T follicular helper cell (primary cell): ENCODE measurements around the gene DTX1.

Experiments
- DNase-seq: peaks from one replicate; pipeline ENCODE4 v3.0.0-alpha.2; 2020; ENCODE audit warnings: low read depth

The DTX1 gene

GRCh38 chr12:113071135-113072112 is 14.9 kb downstream of the DTX1 start:
- DNase-seq, result no peak

DNA sequence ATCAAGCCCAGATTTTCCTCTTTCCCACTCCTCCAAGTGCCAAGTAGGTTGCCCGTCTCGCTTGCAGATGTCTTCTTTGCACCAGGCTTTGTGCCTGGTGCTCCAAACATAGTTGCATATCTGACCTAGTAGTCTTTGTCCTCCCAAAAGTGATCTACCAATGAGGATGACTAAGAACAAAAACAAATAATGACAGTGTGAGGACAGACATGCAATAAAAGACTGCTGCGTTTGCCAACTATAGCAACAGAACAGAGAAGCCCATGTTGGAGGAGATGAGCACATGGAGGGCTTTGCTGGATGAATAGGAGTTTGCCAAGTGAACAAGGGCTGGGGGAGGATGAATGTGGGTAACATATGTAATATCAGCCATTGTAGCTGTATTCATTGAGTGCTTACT is 15.6 kb downstream of the DTX1 start:
- no peak for DNase-seq

- DNase-seq, result no peak
Observed at GRCh38 chr12:113073586-113073985, 17.1 kb downstream of the DTX1 start.

DNA sequence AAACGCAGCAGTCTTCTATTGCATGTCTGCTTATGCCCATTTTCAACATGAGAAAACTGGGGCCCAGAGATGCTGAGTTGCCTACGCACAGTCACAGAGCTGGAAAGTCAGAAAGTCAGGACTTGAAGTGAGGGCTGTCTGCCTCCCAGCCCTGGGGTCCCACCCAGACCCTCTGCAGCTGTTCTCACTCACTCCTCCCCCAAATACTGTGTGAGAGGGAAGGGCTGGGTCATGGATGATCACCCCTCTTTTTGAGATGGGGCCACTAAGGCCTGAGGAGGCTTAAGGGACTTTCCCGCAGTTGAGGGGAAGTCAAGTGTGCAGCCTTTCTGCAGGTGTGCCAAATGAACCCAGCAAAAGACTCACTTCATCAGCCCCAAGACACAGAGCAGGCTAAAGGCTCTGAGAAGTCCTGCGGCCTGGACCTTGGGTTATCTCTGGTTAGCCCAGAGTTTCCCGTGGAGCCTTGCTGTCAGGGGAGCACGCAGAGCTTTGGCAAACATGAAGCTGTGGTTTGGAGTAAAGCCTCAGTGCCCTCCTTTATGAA is 18.7 kb downstream of the DTX1 start:
- DNase-seq, result no peak

- DNase-seq, result no peak
Observed at GRCh38 chr12:113077057-113077858, 20.7 kb downstream of the DTX1 start.

DNA sequence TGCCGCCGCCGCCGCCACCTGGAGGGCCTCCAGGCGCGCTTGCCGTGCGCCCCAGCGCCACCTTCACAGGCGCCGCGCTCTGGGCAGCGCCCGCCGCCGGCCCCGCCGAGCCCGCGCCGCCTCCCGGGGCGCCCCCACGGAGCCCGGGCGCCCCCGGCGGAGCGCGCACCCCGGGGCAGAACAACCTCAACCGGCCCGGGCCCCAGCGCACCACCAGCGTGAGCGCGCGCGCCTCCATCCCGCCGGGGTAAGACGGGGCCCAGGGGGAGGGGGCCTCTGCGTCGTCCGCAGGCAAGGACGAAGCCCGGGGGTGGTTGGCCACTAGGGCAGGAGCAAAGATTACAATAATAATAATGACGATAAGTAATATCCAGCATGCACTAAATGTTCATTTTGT is 21.3 kb downstream of the DTX1 start:
- no peak for DNase-seq

- DNase-seq, result no peak
Observed at GRCh38 chr12:113081873-113082272, 25.3 kb downstream of the DTX1 start.

DNA sequence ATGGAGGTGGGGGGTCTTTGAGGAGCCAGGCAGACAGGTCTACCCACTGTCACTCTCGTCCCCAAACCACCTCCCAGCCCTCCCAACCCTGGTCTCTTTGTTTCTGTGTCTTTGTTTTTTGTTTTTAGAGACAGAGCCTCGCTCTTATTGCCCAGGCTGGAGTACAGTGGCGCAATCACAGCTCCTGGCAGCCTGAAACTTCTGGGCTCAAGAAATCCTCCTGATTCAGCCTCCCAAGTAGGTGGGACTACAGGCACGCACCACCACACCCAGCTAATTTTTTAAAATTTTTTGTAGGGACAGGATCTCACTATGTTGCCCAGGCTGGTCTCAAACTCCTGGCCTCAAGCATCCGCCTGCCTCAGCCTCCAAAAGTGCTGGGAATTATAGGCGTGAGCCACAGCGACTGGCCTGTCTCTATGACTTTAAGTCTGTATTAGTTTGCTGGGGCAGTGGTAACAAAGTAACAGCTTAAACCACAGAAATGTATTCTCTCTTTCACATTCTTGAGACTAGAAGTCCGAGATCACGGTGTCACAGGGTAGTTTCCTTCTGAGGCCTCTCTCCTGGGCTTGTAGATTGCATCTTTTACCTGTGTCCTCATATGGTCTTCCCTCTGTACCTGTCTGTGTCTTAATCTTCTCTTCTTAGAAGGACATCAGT is 26.1 kb downstream of the DTX1 start:
- DNase-seq, result no peak

DNA sequence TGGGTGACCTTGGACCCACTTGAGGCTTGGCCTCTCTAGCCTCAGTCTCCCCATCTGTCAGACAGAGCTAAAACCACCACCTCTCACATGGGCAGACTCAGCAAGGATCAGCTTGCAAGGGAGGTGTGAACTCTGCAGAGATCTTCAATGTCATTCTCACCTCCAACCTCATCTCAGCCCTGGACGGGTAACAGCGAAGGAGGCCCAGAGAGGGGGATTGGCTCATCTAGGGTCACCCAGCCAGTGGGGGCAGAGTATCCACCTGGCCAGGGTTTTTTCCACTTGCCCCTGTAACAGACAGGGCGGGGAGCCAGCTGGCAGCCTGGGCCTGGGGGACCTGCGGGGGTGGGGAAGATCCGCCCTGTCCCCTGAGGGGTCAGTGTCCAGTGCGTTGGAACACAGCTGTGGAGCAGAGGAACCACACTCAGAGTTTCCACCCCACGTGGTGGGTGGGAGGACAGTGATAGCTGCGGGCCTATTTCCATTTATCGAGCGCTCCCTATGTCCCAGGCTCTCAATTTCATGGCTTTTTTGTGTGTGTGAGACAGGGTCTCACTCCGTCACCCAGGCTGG is 27.4 kb downstream of the DTX1 start:
- no peak for DNase-seq

DNA sequence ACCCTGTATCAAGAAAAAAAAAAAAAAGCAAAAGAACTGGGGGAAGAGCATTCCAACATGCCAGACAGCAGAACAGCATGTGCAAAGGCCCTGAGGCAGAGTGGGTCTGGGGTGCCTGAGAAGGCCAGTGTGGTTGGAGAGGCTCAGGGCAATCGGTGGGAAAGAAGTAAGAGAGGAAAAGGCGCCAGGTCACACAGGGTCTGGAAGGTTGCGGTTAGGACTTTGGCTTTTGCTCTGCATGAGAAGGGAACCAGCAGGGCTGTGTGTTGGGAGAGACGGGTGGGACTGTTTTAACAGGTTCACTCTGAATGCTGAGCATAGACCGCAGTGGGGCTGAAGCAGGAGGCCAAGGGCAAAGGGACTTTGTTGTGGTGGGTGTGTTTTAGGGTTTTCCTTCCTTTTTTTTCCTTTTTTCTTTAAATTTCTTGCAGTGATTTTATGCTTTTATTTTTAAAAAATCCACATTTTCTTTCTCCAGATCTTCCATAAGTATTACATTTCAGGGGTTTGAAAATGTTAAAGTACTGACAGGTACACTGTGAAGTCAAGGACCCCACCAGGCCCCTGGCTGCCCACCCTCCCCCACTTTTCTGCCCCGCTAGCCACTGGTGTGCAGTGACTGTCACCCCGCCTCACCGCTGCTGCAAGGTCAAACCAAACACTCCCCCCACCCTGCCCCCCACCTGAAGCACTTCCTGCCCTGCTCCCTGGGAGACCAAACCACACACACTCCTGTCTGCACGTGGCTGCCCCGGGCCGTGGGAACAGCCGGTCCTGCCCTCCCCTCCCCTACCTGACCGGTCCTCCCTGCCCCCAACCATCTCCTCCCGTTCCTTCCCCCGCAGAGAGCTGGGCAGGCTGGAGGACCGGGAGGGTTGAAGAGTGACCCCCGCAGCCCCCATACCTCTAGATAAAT is 30.0 kb downstream of the DTX1 start:
- DNase-seq, result no peak

DNA sequence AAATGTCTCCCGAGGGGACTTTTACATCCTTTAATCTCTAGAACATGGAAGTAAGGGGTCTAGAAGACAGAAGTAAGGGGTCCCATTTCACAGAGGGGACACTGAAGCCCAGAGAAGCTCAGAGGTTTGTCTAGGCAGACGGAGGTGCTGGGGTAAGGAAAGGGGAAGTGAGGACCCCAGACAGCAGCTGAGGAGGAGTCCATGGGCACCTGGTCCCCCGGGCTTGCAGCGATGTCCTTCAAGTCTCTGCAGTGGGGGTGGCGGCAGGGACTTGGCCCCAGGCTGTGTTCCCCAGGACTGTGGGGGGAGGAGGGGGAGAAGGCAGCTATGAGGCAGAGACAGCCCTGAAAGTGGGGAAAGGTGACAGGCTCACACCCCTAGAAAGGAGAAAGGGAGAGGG is 30.7 kb downstream of the DTX1 start:
- no peak for DNase-seq

- DNase-seq, result no peak
Observed at GRCh38 chr12:113088037-113088436, 31.5 kb downstream of the DTX1 start.

DNA sequence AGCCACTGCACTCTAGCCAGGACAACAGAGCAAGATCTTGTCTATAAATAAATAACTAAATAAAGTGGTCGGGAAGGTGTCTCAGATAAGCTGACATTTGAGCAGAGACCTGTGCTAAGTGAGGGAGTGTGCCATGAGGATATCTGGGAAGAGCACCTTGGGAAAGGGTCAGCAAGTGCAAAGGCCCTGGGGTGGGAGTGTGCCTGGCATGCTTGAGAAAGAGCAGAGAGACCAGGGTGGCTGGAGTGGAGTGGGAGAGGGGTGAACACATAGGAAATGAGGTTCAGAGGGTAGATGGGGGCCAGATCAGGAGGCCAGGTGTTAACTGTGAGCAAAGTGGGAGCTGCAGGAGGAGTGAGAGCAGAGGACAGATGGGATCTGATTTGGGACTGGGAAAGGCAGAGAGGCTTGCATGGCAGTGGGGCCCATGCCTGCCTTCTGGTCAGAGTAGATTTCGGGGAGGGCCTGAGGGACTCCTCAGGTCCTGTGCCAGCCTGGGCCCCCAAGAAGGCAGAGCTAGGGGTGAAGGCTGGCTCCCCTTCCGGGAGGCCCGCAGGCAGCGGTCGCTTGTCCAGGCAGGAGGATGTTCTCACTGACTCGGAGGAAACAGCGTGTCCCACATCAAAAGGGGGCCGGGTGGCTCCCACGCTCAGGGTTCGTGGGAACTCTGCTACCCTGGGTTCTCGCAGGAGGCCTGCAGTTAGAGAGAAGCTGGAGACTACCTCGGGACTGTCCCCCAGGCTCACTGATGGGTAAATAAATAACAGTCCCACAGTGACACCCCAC is 32.6 kb downstream of the DTX1 start:
- no peak for DNase-seq

DNA sequence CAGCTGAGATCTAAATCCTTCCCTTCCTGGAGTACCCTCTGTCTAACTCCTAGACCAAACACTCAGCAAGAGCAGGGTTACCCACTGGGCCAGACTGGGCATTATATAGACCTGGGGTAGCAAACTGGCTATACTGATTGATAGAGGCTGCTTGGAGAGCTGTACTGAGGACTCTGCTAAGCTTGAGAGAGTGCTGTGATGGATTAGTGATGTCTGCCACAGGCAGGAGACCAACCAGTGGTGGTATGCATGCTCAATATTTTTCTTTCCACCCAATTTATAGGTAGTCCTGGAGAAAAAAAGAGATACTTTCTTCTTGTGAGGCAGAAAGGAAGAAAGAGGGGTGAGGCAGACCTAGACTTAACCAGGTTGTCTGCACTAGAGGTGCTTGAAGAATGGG is 33.3 kb downstream of the DTX1 start:
- no peak for DNase-seq

GRCh38 chr12:113090740-113091139 is 34.2 kb downstream of the DTX1 start:
- DNase-seq, result no peak

DNA sequence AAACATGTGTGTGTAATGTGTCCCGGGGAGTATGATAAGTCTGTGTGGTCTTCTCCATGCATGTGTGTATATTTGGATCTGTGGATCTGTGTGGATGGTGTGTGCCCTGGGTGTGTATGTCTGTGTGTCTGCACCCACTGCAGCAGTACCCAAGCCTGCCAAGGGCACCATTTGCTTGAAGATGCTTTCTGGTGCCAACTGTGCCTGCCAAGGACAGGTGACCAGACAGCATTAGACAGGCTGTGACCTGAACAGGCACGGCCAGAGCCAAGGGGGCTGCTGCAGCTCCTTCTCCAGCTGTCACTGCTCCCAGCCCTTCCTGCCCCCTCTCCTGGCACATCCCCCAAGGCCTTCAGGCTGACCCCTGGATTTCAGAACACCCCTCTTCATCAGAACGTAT is 35.0 kb downstream of the DTX1 start:
- no peak for DNase-seq

GRCh38 chr12:113092607-113093408 is 36.3 kb downstream of the DTX1 start:
- no peak for DNase-seq

DNA sequence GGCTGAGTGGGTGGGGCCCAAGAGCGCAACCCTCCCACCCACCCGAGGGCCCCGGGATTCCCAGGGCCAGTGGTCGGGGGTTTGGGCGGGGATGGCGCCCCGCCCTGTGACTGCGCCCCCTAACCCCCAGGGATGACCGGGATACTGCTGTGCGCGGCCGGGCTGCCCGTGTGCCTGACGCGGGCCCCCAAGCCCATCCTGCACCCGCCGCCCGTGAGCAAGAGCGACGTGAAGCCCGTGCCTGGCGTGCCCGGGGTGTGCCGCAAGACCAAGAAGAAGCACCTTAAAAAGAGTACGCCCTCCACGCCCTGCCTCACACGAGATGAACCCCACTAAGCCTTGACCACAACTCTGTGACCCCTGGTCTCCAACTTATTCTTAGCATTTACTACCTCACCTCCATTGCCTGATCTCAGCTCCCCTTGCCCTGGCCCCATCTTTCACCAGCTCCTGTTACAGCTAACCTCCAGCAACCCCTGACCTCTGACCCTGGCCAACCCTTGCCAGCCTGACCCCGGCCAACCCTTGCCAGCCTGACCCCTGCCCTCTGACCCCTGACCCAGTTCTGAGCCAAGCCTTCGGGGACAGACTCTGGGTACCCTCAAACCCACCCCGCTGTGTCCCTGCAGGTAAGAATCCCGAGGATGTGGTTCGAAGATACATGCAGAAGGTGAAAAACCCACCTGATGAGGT is 37.0 kb downstream of the DTX1 start:
- DNase-seq, result no peak
